ENCODE data around the gene BHLHA9.

- TF ChIP-seq POLR2A (IDR thresholded peaks at IDR 0.05) = no peak
- TF ChIP-seq, protein P1, sequence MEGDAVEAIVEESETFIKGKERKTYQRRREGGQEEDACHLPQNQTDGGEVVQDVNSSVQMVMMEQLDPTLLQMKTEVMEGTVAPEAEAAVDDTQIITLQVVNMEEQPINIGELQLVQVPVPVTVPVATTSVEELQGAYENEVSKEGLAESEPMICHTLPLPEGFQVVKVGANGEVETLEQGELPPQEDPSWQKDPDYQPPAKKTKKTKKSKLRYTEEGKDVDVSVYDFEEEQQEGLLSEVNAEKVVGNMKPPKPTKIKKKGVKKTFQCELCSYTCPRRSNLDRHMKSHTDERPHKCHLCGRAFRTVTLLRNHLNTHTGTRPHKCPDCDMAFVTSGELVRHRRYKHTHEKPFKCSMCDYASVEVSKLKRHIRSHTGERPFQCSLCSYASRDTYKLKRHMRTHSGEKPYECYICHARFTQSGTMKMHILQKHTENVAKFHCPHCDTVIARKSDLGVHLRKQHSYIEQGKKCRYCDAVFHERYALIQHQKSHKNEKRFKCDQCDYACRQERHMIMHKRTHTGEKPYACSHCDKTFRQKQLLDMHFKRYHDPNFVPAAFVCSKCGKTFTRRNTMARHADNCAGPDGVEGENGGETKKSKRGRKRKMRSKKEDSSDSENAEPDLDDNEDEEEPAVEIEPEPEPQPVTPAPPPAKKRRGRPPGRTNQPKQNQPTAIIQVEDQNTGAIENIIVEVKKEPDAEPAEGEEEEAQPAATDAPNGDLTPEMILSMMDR (IDR thresholded peaks at IDR 0.05) = peak; percentile 57 to 83 (median 81)
Observed at GRCh38 chr17:1275962-1276736, 5.9 kb downstream of the BHLHA9 start.

Measured in right lobe of liver (tissue), 4 donors.